HG02759 (cell line): Measurements from ENCODE around the gene CCNJ.

Source experiments
- ATAC-seq: cut with Tn5 transposase; IDR thresholded peaks from one replicate; pipeline ENCODE4 v1.9.1; 2021; ENCODE audit warnings: mild to moderate bottlenecking, moderate library complexity; ENCODE audit not compliant: unreplicated experiment

The CCNJ gene

GRCh38 chr10:96053985-96054384 is 10.6 kb downstream of the CCNJ start:
- ATAC-seq = no peak

- no peak for ATAC-seq
Observed at GRCh38 chr10:96056787-96057186, 13.4 kb downstream of the CCNJ start.

- no peak for ATAC-seq
Observed at GRCh38 chr10:96061232-96061631, 17.8 kb downstream of the CCNJ start.

- no peak for ATAC-seq
Observed at GRCh38 chr10:96072674-96073073, 29.3 kb downstream of the CCNJ start.

GRCh38 chr10:96073722-96074121 is 30.3 kb downstream of the CCNJ start:
- no peak for ATAC-seq

GRCh38 chr10:96074776-96075175 is 31.4 kb downstream of the CCNJ start:
- no peak for ATAC-seq

GRCh38 chr10:96075977-96076376 is 32.6 kb downstream of the CCNJ start:
- no peak for ATAC-seq

- no peak for ATAC-seq
Observed at GRCh38 chr10:96077156-96077555, 33.8 kb downstream of the CCNJ start.

- ATAC-seq = no peak
Observed at GRCh38 chr10:96082153-96082552, 38.8 kb downstream of the CCNJ start.

- ATAC-seq = no peak
Observed at GRCh38 chr10:96082748-96083147, 39.4 kb downstream of the CCNJ start.

GRCh38 chr10:96089116-96089515 is 45.7 kb downstream of the CCNJ start:
- ATAC-seq = no peak

- peak; percentile 92 for ATAC-seq
Observed at GRCh38 chr10:96089670-96090462, 46.5 kb downstream of the CCNJ start.

GRCh38 chr10:96090463-96090800 is 47.0 kb downstream of the CCNJ start:
- no peak for ATAC-seq

GRCh38 chr10:96092999-96093767 is 49.8 kb downstream of the CCNJ start:
- ATAC-seq = no peak

- ATAC-seq = no peak
Observed at GRCh38 chr10:96093948-96094347, 50.6 kb downstream of the CCNJ start.

- no peak for ATAC-seq
Observed at GRCh38 chr10:96096958-96097357, 53.6 kb downstream of the CCNJ start.

- ATAC-seq = no peak
Observed at GRCh38 chr10:96097865-96098264, 54.5 kb downstream of the CCNJ start.

GRCh38 chr10:96107623-96108038 is 64.2 kb downstream of the CCNJ start:
- no peak for ATAC-seq
